Activated T-cell treated with anti-CD3 and anti-CD28 coated beads, Interleukin-2, amount 50 U/mL, for 48 hours (primary cell): ENCODE measurements around the gene CARD14.
A peak's percentile ranks its signal among the peaks of the same experiment; 100 is the strongest.

Experiments used
- DNase-seq, 2 experiments: peaks; one replicate each; pipeline ENCODE4 v3.0.0-alpha.2; 2020

CARD14 gene

GRCh38 chr17:80213643-80213975 lies 43.8 kb downstream of the CARD14 start:
- DNase-seq: no peak

GRCh38 chr17:80214012-80214877 lies 44.4 kb downstream of the CARD14 start:
- no peak for DNase-seq

- no peak for DNase-seq
Measured at GRCh38 chr17:80214878-80215210, 45.0 kb downstream of the CARD14 start.

- no peak for DNase-seq
Measured at GRCh38 chr17:80216473-80217456, 46.9 kb downstream of the CARD14 start.

- no peak for DNase-seq
Measured at GRCh38 chr17:80217703-80218362, 48.0 kb downstream of the CARD14 start.

- no peak for DNase-seq
Measured at GRCh38 chr17:80218391-80218790, 48.6 kb downstream of the CARD14 start.

GRCh38 chr17:80219013-80219762 lies 49.4 kb downstream of the CARD14 start:
- DNase-seq: peak; percentile 96 to 97

GRCh38 chr17:80219763-80220053 lies 49.9 kb downstream of the CARD14 start:
- no peak for DNase-seq

GRCh38 chr17:80220054-80220735 lies 50.4 kb downstream of the CARD14 start, which contains the start of the genes SGSH and SLC26A11:
Gene SGSH (minus strand): TSS chr17:80220333. CDS start chr17:80220313, 20 bp downstream.
Gene SLC26A11 (plus strand): TSS chr17:80220427. CDS start chr17:80221561, 1,134 bp downstream.
- peak; percentile 73 to 80 for DNase-seq

- DNase-seq: peak; percentile 31 to 40
Measured at GRCh38 chr17:80220736-80221215, 50.9 kb downstream of the CARD14 start.

- DNase-seq: no peak
Measured at GRCh38 chr17:80221351-80222105, 51.7 kb downstream of the CARD14 start.

GRCh38 chr17:80222376-80223141 lies 52.7 kb downstream of the CARD14 start:
- no peak for DNase-seq

- DNase-seq: no peak
Measured at GRCh38 chr17:80223142-80223815, 53.4 kb downstream of the CARD14 start.

GRCh38 chr17:80223838-80224497 lies 54.1 kb downstream of the CARD14 start:
- no peak for DNase-seq

GRCh38 chr17:80224683-80225082 lies 54.9 kb downstream of the CARD14 start:
- no peak for DNase-seq

- no peak for DNase-seq
Measured at GRCh38 chr17:80225230-80225629, 55.4 kb downstream of the CARD14 start.

- no peak for DNase-seq
Measured at GRCh38 chr17:80227156-80227555, 57.3 kb downstream of the CARD14 start.

GRCh38 chr17:80227666-80228065 lies 57.8 kb downstream of the CARD14 start:
- DNase-seq: no peak

- DNase-seq: no peak
Measured at GRCh38 chr17:80228477-80228876, 58.6 kb downstream of the CARD14 start.
